K562 (cell line): ENCODE measurements around the gene BEST1. TPM values are rescaled to one million over a fixed set of nuclear protein-coding genes. Genes with fewer than 3 reads are reported as not detected.
A peak's percentile ranks its signal among the peaks of the same experiment; 100 is the strongest.

ENCODE experiments used
- EP400 ChIP-seq: fragments of 450-650 bp; IDR thresholded peaks from 2 replicates; pipeline ENCODE4 v1.6.1; 2017; ENCODE audit warnings: antibody characterized with exemption, mild to moderate bottlenecking, moderate library complexity
- ESRRA ChIP-seq: fragments of 450-650 bp; IDR thresholded peaks from 2 replicates; pipeline ENCODE4 v1.6.1; 2014; ENCODE audit warnings: low read depth, mild to moderate bottlenecking, moderate library complexity, borderline replicate concordance
- KLF13 ChIP-seq: fragments of 450-650 bp; IDR thresholded peaks from 2 replicates; pipeline ENCODE4 v1.6.1; 2016; ENCODE audit warnings: missing genetic modification characterization, low read depth, mild to moderate bottlenecking, missing compliant biosample characterization, moderate library complexity, borderline replicate concordance
- POLR3G ChIP-seq: IDR thresholded peaks from 2 replicates; pipeline ENCODE4 v1.6.1; 2011; ENCODE audit not compliant: insufficient read length, insufficient replicate concordance; ENCODE audit errors: extremely low read depth
- RB1 ChIP-seq: fragments of 450-650 bp; IDR thresholded peaks from 2 replicates; pipeline ENCODE4 v1.6.1; 2017; ENCODE audit warnings: low read depth, mild to moderate bottlenecking
- SAFB2 ChIP-seq: fragments of 200-400 bp; formaldehyde crosslinking; IDR thresholded peaks from 2 replicates; pipeline ENCODE4 v1.6.1; 2018; ENCODE audit warnings: borderline replicate concordance, low read length, low read depth, moderate library complexity; ENCODE audit not compliant: severe bottlenecking
- SNIP1 ChIP-seq: fragments of 450-650 bp; IDR thresholded peaks from 2 replicates; pipeline ENCODE4 v1.7.1; 2017; ENCODE audit warnings: low read depth, mild to moderate bottlenecking
- SRSF9 ChIP-seq: fragments of 200-400 bp; formaldehyde crosslinking; IDR thresholded peaks from 2 replicates; pipeline ENCODE4 v1.6.1; 2017; ENCODE audit warnings: low read depth, low read length, borderline replicate concordance
- TBP ChIP-seq: optimal IDR thresholded peaks from 2 replicates; pipeline ENCODE3; 2011; ENCODE audit warnings: low read depth, low read length, improper control_type of control experiment
- XRCC5 ChIP-seq: fragments of 200-400 bp; formaldehyde crosslinking; IDR thresholded peaks from 2 replicates; pipeline ENCODE4 v1.6.1; 2017; ENCODE audit warnings: low read depth, mild to moderate bottlenecking, low read length
- ZFX ChIP-seq: sonication (generic); formaldehyde crosslinking; IDR thresholded peaks from 2 replicates; pipeline ENCODE4 v1.8.0; 2022; ENCODE audit warnings: mild to moderate bottlenecking, missing genetic modification reagents, moderate library complexity
- ZNF780A ChIP-seq: fragments of 250-450 bp; sonication (Bioruptor Pico); IDR thresholded peaks from 2 replicates; pipeline ENCODE4 v1.5.0; 2021; ENCODE audit warnings: mild to moderate bottlenecking
- polyA plus RNA-seq, 8 experiments: library from polyadenylated mRNA; depleted of rRNA in 4 of 8; stranded (reverse) in 5 of 8; unstranded in 3 of 8; fragments of >200 nt; fragmentation: Nextera tagmentation in 2 of 8; fragmentation: Illumina TruSeq in 1 of 8; extraction: Ambion mirVana in 2 of 8; extraction: Trizol in 1 of 8; gene quantifications; 2 replicates each; pipeline versions ENCODE4 v1.2.1 to v1.2.3, GENCODE V29; 2011 to 2014; ENCODE audit warnings: inconsistent platforms in 1 of 8, missing spikeins in 1 of 8
- total RNA-seq, 7 experiments: library from RNA; depleted of rRNA in 6 of 7; stranded (reverse); fragments of >200 nt in 6 of 7; fragmentation: Illumina TruSeq in 2 of 7; extraction: Trizol in 2 of 7; gene quantifications; 2 replicates each; pipeline versions ENCODE4 v1.2.1 to v1.2.3, GENCODE V29; 2011 to 2021; ENCODE audit warnings: low replicate concordance in 1 of 7
- TF ChIP-seq, protein P1 (sequence below): fragments of 450-650 bp; formaldehyde crosslinking; IDR thresholded peaks from 2 replicates; pipeline ENCODE4 v1.4.0; 2020; ENCODE audit warnings: mild to moderate bottlenecking, mixed read lengths
- TF ChIP-seq, protein P2 (sequence below): fragments of 250-450 bp; sonication (Bioruptor Pico); IDR thresholded peaks from 2 replicates; pipeline ENCODE4 v1.4.0; 2020
- TF ChIP-seq, protein P3 (sequence below), 2 experiments: fragments of 450-650 bp; IDR thresholded peaks; 2 replicates each; pipeline ENCODE4 v1.6.1; 2018; ENCODE audit warnings: mild to moderate bottlenecking in 2 of 2, low read depth in 1 of 2; ENCODE audit not compliant: partially characterized antibody in 2 of 2

BEST1 gene
- total and polyA plus RNA-seq, 9 of the 15 experiments (the other 6 are each of a cell fraction or from before 2014, with no cell fraction given), result 0.07 to 1.3 (median 0.40) TPM

DNA sequence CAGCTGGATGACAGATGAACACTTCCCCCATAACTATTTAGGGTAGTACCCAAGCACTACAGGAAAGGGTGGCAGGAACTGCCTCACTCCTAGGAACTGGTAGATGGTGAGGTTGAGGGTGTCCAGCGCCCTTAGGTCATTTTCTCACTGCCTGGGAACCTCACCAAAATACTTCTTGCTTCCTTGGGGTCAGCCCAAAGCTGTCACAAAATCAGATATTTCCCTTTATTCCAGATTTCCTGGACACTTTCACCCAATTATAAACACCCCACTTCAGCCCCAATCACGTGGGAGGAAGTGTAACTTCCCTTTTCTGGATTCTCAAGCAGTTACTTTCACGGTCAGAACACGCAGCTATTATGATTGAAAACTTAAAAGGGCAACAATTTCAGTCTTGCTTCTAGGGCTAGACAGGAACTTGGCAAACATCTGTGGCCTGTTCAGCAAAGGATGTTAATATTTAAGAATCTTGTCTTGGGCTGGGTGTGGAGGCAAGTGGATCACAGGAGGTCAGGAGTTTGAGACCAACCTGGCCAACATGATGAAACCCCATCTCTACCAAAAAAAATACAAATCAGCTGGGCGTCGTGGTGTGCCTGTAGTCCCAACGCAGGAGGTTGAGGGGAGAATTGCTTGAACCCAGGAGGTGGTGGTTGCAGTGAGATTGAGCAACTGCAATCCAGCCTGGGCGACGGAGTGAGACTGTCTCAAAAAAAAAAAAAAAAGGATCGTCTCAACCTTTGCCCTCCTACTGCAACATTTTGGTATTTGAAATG, 13.3 kb downstream of the BEST1 start (continued):
- 0 out of 2 replicates have a peak, but pooled peaks have one; percentile 21 for TF ChIP-seq RB1
- peak; percentile 80; the same call in 1 of the 2 replicates for TF ChIP-seq ZNF780A
- TF ChIP-seq ESRRA, result peak; percentile 15; the same call in 1 of the 2 replicates
- TF ChIP-seq TBP, result no peak
- TF ChIP-seq, protein P1, sequence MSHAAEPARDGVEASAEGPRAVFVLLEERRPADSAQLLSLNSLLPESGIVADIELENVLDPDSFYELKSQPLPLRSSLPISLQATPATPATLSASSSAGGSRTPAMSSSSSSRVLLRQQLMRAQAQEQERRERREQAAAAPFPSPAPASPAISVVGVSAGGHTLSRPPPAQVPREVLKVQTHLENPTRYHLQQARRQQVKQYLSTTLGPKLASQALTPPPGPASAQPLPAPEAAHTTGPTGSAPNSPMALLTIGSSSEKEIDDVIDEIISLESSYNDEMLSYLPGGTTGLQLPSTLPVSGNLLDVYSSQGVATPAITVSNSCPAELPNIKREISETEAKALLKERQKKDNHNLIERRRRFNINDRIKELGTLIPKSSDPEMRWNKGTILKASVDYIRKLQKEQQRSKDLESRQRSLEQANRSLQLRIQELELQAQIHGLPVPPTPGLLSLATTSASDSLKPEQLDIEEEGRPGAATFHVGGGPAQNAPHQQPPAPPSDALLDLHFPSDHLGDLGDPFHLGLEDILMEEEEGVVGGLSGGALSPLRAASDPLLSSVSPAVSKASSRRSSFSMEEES (CRISPR knock-in tag), result peak; percentile 39; the same call in 1 of the 2 replicates
- TF ChIP-seq, protein P2, sequence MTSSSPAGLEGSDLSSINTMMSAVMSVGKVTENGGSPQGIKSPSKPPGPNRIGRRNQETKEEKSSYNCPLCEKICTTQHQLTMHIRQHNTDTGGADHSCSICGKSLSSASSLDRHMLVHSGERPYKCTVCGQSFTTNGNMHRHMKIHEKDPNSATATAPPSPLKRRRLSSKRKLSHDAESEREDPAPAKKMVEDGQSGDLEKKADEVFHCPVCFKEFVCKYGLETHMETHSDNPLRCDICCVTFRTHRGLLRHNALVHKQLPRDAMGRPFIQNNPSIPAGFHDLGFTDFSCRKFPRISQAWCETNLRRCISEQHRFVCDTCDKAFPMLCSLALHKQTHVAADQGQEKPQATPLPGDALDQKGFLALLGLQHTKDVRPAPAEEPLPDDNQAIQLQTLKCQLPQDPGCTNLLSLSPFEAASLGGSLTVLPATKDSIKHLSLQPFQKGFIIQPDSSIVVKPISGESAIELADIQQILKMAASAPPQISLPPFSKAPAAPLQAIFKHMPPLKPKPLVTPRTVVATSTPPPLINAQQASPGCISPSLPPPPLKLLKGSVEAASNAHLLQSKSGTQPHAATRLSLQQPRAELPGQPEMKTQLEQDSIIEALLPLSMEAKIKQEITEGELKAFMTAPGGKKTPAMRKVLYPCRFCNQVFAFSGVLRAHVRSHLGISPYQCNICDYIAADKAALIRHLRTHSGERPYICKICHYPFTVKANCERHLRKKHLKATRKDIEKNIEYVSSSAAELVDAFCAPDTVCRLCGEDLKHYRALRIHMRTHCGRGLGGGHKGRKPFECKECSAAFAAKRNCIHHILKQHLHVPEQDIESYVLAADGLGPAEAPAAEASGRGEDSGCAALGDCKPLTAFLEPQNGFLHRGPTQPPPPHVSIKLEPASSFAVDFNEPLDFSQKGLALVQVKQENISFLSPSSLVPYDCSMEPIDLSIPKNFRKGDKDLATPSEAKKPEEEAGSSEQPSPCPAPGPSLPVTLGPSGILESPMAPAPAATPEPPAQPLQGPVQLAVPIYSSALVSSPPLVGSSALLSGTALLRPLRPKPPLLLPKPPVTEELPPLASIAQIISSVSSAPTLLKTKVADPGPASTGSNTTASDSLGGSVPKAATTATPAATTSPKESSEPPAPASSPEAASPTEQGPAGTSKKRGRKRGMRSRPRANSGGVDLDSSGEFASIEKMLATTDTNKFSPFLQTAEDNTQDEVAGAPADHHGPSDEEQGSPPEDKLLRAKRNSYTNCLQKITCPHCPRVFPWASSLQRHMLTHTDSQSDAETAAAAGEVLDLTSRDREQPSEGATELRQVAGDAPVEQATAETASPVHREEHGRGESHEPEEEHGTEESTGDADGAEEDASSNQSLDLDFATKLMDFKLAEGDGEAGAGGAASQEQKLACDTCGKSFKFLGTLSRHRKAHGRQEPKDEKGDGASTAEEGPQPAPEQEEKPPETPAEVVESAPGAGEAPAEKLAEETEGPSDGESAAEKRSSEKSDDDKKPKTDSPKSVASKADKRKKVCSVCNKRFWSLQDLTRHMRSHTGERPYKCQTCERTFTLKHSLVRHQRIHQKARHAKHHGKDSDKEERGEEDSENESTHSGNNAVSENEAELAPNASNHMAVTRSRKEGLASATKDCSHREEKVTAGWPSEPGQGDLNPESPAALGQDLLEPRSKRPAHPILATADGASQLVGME (CRISPR knock-in tag), result no peak
- TF ChIP-seq EP400, result 0 out of 2 replicates have a peak, but pooled peaks have one; percentile 32
- no peak for TF ChIP-seq POLR3G
- TF ChIP-seq XRCC5, result no peak
- peak; percentile 65; the same call in 1 of the 2 replicates for TF ChIP-seq SNIP1
- no peak for TF ChIP-seq KLF13 (tag)
- no peak for TF ChIP-seq SRSF9
- no peak for TF ChIP-seq SAFB2
- no peak for TF ChIP-seq ZFX
- TF ChIP-seq, protein P3, sequence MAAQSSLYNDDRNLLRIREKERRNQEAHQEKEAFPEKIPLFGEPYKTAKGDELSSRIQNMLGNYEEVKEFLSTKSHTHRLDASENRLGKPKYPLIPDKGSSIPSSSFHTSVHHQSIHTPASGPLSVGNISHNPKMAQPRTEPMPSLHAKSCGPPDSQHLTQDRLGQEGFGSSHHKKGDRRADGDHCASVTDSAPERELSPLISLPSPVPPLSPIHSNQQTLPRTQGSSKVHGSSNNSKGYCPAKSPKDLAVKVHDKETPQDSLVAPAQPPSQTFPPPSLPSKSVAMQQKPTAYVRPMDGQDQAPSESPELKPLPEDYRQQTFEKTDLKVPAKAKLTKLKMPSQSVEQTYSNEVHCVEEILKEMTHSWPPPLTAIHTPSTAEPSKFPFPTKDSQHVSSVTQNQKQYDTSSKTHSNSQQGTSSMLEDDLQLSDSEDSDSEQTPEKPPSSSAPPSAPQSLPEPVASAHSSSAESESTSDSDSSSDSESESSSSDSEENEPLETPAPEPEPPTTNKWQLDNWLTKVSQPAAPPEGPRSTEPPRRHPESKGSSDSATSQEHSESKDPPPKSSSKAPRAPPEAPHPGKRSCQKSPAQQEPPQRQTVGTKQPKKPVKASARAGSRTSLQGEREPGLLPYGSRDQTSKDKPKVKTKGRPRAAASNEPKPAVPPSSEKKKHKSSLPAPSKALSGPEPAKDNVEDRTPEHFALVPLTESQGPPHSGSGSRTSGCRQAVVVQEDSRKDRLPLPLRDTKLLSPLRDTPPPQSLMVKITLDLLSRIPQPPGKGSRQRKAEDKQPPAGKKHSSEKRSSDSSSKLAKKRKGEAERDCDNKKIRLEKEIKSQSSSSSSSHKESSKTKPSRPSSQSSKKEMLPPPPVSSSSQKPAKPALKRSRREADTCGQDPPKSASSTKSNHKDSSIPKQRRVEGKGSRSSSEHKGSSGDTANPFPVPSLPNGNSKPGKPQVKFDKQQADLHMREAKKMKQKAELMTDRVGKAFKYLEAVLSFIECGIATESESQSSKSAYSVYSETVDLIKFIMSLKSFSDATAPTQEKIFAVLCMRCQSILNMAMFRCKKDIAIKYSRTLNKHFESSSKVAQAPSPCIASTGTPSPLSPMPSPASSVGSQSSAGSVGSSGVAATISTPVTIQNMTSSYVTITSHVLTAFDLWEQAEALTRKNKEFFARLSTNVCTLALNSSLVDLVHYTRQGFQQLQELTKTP (IDR thresholded peaks at IDR 0.05; ENCODE audit: low read depth in 1 of 2, partially characterized antibody in 2 of 2), result peak; percentile 72 to 77
